ENCODE data around the gene OR2C3. TPM values are rescaled to one million over a fixed set of nuclear protein-coding genes. Genes with fewer than 3 reads are reported as not detected.

OR2C3 gene
- total RNA-seq, 1 experiment from 2014 or later, result not detected

DNA sequence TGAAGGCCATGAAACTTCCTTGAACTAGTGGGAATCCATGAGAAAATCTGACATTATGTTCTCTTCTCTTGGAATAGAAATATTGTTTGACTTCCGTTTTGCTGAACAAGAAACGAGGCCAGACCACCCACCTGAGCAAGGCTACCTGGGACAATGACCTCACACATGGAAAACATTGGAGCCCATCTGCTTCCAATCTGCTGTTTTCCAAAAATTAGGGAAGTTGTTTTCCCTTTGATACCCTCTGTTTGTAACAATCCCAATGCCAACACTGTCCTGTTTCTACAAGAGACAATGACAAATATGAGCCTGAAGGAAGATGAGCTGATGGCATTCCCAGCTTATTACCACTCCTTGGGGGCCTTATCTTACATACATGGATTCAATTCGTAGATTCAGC lies 29.4 kb downstream of the OR2C3 start:
- Histone ChIP-seq H3K4me1 (ENCODE audit: control insufficient read depth in 1 of 2, insufficient read depth in 2 of 2, low read length in 2 of 2) (no peaks in the 10 kb centered on the region), H3K9ac (ENCODE audit: low read length) (no peak overlapping the region), H3K27ac (ENCODE audit: low read depth, low read length) (no peak overlapping the region), H3K9me3 (ENCODE audit: control insufficient read depth in 1 of 2, insufficient read depth in 1 of 2, low read depth in 1 of 2, low read length in 2 of 2) (no peaks in the 10 kb centered on the region), H3K4me2 (ENCODE audit: low read length) (no peak overlapping the region), H3K4me3 (replicated peaks in 1 of 2; ENCODE audit: low read depth in 1 of 2, low read length in 2 of 2) (no peak overlapping the region), H3K79me2 (ENCODE audit: insufficient read depth, low read length) (no peaks in the 10 kb centered on the region), H4K20me1 (ENCODE audit: insufficient read depth) (no peaks in the 10 kb centered on the region), H2AFZ (ENCODE audit: low read depth, low read length, poor library complexity, severe bottlenecking) (no peak overlapping the region), H3K27me3 (ENCODE audit: insufficient read depth, low read length) (no peaks in the 10 kb centered on the region), H3K9me2 (ENCODE audit: insufficient read depth) (no peaks in the 10 kb centered on the region), H3K36me3 (ENCODE audit: control insufficient read depth in 1 of 2, insufficient read depth in 2 of 2, low read length in 2 of 2) (no peaks in the 10 kb centered on the region)
- ChIA-PET CTCF (no interaction called here), POLR2A (no interaction called here), RAD21 (ENCODE audit: low non-redundant PET in 1 of 2, low total read pairs in 2 of 2, uncharacterized antibody in 2 of 2, unreplicated experiment in 2 of 2) (no interaction called here)
- no TSS peak for BruUV-seq (replicated peaks)
- ATAC-seq, result no peak
- no peak for TF ChIP-seq JUND (IDR thresholded peaks at IDR 0.05)
- no peak for TF ChIP-seq EGR1 (IDR thresholded peaks at IDR 0.05; ENCODE audit: low read depth)
- TF ChIP-seq, protein P1, sequence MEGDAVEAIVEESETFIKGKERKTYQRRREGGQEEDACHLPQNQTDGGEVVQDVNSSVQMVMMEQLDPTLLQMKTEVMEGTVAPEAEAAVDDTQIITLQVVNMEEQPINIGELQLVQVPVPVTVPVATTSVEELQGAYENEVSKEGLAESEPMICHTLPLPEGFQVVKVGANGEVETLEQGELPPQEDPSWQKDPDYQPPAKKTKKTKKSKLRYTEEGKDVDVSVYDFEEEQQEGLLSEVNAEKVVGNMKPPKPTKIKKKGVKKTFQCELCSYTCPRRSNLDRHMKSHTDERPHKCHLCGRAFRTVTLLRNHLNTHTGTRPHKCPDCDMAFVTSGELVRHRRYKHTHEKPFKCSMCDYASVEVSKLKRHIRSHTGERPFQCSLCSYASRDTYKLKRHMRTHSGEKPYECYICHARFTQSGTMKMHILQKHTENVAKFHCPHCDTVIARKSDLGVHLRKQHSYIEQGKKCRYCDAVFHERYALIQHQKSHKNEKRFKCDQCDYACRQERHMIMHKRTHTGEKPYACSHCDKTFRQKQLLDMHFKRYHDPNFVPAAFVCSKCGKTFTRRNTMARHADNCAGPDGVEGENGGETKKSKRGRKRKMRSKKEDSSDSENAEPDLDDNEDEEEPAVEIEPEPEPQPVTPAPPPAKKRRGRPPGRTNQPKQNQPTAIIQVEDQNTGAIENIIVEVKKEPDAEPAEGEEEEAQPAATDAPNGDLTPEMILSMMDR (IDR thresholded peaks at IDR 0.05 in 2 of 3, conservative IDR thresholded peaks at IDR 0.05 in 1 of 3; ENCODE audit: borderline replicate concordance in 1 of 3, insufficient read depth in 1 of 3, low read depth in 2 of 3, low read length in 2 of 3), result no peak
- no peak for TF ChIP-seq POLR2A (IDR thresholded peaks at IDR 0.05; ENCODE audit: borderline replicate concordance, extremely low read depth, insufficient read depth, insufficient read length)
- TF ChIP-seq YY1 (IDR thresholded peaks at IDR 0.05; ENCODE audit: extremely low read depth, insufficient replicate concordance, low read depth, low read length), result no peak
- TF ChIP-seq TCF7L2 (IDR thresholded peaks at IDR 0.05; ENCODE audit: borderline replicate concordance, extremely low read depth, insufficient read depth, insufficient read length), result no peak
- intact Hi-C loops (cut with micrococcal nuclease), result no loop called here
- no peak for DNase-seq (ENCODE audit: low read depth, low spot score)

DNA sequence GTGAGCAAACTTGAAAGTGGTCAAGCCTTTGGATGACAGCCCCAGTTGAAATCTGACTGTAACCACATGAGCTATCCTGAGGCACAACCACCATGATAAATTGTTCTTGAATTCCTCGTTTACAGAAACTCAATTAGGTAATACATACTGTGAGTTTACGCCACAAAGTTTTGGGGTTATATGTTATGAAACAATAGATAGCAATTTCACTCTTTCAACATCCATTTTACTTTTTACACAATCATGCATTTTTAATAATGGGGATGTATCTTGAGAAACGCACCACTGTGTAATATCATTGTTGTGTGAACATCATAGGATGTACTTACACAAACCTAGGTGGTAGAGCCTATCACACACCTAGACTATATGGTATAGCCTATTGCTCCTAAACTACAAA lies 35.4 kb downstream of the OR2C3 start:
- Histone ChIP-seq H3K79me2 (ENCODE audit: insufficient read depth, low read length) (no peaks in the 10 kb centered on the region), H2AFZ (ENCODE audit: low read depth, low read length, poor library complexity, severe bottlenecking) (no peak overlapping the region), H3K27ac (ENCODE audit: low read depth, low read length) (no peak overlapping the region), H4K20me1 (ENCODE audit: insufficient read depth) (no peaks in the 10 kb centered on the region), H3K9me3 (ENCODE audit: control insufficient read depth in 1 of 2, insufficient read depth in 1 of 2, low read depth in 1 of 2, low read length in 2 of 2) (no peaks in the 10 kb centered on the region), H3K4me3 (replicated peaks in 1 of 2; ENCODE audit: low read depth in 1 of 2, low read length in 2 of 2) (no peak overlapping the region), H3K9ac (ENCODE audit: low read length) (no peak overlapping the region), H3K4me2 (ENCODE audit: low read length) (no peak overlapping the region), H3K36me3 (ENCODE audit: control insufficient read depth in 1 of 2, insufficient read depth in 2 of 2, low read length in 2 of 2) (no peaks in the 10 kb centered on the region), H3K4me1 (ENCODE audit: control insufficient read depth in 1 of 2, insufficient read depth in 2 of 2, low read length in 2 of 2) (no peaks in the 10 kb centered on the region), H3K9me2 (ENCODE audit: insufficient read depth) (no peaks in the 10 kb centered on the region), H3K27me3 (ENCODE audit: insufficient read depth, low read length) (0 out of 2 replicates have a peak, but pooled peaks cover 5% of the 10 kb centered on the region)
- no peak for TF ChIP-seq JUND (IDR thresholded peaks at IDR 0.05)
- TF ChIP-seq, protein P2, sequence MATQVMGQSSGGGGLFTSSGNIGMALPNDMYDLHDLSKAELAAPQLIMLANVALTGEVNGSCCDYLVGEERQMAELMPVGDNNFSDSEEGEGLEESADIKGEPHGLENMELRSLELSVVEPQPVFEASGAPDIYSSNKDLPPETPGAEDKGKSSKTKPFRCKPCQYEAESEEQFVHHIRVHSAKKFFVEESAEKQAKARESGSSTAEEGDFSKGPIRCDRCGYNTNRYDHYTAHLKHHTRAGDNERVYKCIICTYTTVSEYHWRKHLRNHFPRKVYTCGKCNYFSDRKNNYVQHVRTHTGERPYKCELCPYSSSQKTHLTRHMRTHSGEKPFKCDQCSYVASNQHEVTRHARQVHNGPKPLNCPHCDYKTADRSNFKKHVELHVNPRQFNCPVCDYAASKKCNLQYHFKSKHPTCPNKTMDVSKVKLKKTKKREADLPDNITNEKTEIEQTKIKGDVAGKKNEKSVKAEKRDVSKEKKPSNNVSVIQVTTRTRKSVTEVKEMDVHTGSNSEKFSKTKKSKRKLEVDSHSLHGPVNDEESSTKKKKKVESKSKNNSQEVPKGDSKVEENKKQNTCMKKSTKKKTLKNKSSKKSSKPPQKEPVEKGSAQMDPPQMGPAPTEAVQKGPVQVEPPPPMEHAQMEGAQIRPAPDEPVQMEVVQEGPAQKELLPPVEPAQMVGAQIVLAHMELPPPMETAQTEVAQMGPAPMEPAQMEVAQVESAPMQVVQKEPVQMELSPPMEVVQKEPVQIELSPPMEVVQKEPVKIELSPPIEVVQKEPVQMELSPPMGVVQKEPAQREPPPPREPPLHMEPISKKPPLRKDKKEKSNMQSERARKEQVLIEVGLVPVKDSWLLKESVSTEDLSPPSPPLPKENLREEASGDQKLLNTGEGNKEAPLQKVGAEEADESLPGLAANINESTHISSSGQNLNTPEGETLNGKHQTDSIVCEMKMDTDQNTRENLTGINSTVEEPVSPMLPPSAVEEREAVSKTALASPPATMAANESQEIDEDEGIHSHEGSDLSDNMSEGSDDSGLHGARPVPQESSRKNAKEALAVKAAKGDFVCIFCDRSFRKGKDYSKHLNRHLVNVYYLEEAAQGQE (IDR thresholded peaks at IDR 0.05; ENCODE audit: low read depth), result no peak
- no peak for TF ChIP-seq YY1 (IDR thresholded peaks at IDR 0.05; ENCODE audit: extremely low read depth, insufficient replicate concordance, low read depth, low read length)
- TF ChIP-seq ZFX (IDR thresholded peaks at IDR 0.05), result no peak
- no peak for TF ChIP-seq EZH2 (IDR thresholded peaks at IDR 0.05)
- TF ChIP-seq TCF7L2 (IDR thresholded peaks at IDR 0.05; ENCODE audit: borderline replicate concordance, extremely low read depth, insufficient read depth, insufficient read length), result no peak
- ATAC-seq (no peak), DNase-seq (ENCODE audit: low read depth, low spot score) (no peak)
- intact Hi-C loops (cut with micrococcal nuclease), result no loop called here
- ChIA-PET CTCF (no interaction called here), POLR2A (no interaction called here), RAD21 (ENCODE audit: low non-redundant PET in 1 of 2, low total read pairs in 2 of 2, uncharacterized antibody in 2 of 2, unreplicated experiment in 2 of 2) (no interaction called here)
- no TSS peak for BruUV-seq (replicated peaks)

Measured in HCT116 (cell line).